ENCODE data around the gene ELMO1.

GRCh38 chr7:36863901-36864701 is 584.6 kb downstream of the ELMO1 start:
- TF ChIP-seq CTCF (IDR thresholded peaks at IDR 0.05; ENCODE audit: borderline replicate concordance, extremely low read depth, low read length, poor library complexity, severe bottlenecking) (no peak), EZH2 (IDR thresholded peaks at IDR 0.05; ENCODE audit: borderline replicate concordance, low read depth, low read length, severe bottlenecking) (no peak)

All from DND-41 (cell line).